ENCODE results near the gene ARIH2. TPM values are rescaled to one million over a fixed set of nuclear protein-coding genes. Genes with fewer than 3 reads are reported as not detected.
"Not testable (repeated sequence)": the region's sequence is repeated elsewhere in the genome, so short reads cannot be mapped to it uniquely, and the experiment has no call there.

ARIH2 gene
- polyA plus RNA-seq, 3 donors from 2014 or later = 171 to 224 (median 177) TPM

- H3K27ac Mint-ChIP-seq = peak overlapping the region; percentile 90 to 97 (median 94)
- H3K4me3 Mint-ChIP-seq = peak overlapping the region; percentile 93 to 99 (median 96)
- peaks cover 50 to 53% of the 10 kb centered on the region in 2 donors for H3K4me1 Mint-ChIP-seq
- H3K9me3 Mint-ChIP-seq = no peaks in the 10 kb centered on the region
- peaks cover 6 to 15% (median 6%) of the 10 kb centered on the region in 3 donors for H3K27me3 Mint-ChIP-seq (ENCODE audit: low read depth in 3 of 3)
- DNase-seq = peak; percentile 81 to 82 (median 81)
- H3K36me3 Mint-ChIP-seq = peaks cover 0 to 4% (median 3%) of the 10 kb centered on the region in 3 donors
These were observed 19.4 kb upstream of the ARIH2 start for GRCh38 chr3:48899273-48899672.

GRCh38 chr3:48907026-48907425 lies 11.6 kb upstream of the ARIH2 start:
- not testable (repeated sequence) for H3K4me3 Mint-ChIP-seq

GRCh38 chr3:48915296-48915695 lies 3.3 kb upstream of the ARIH2 start:
- Mint-ChIP-seq H3K4me3 (peak overlapping the region in 2 of 5 donors; percentile 17 to 54), H3K4me1 (peaks cover 24 to 27% of the 10 kb centered on the region in 2 donors), H3K27me3 (ENCODE audit: low read depth in 3 of 3) (peaks cover 11 to 20% (median 19%) of the 10 kb centered on the region in 3 donors), H3K27ac (peak overlapping the region; percentile 34 to 86 (median 78)), H3K36me3 (no peaks in the 10 kb centered on the region), H3K9me3 (no peaks in the 10 kb centered on the region)
- no peak for DNase-seq

More at GRCh38 chr3:48907026-48907425, 11.6 kb upstream of the ARIH2 start:
- not testable (repeated sequence) for H3K27me3 Mint-ChIP-seq (ENCODE audit: low read depth in 3 of 3); H3K4me1 Mint-ChIP-seq; DNase-seq; H3K36me3 Mint-ChIP-seq; H3K9me3 Mint-ChIP-seq; H3K27ac Mint-ChIP-seq

GRCh38 chr3:48919215-48920138 lies 835 bp downstream of the ARIH2 start:
- peaks cover 37 to 38% of the 10 kb centered on the region in 2 donors for H3K4me1 Mint-ChIP-seq
- peak; percentile 73 to 77 (median 76) for DNase-seq
- no peaks in the 10 kb centered on the region for H3K9me3 Mint-ChIP-seq

GRCh38 chr3:48926425-48927392 lies 8.1 kb downstream of the ARIH2 start:
- no peak for DNase-seq
- H3K4me3 Mint-ChIP-seq = peak overlapping the region; percentile 42 to 84 (median 65)
- peak overlapping the region; percentile 77 to 96 (median 90) for H3K27ac Mint-ChIP-seq
- H3K4me1 Mint-ChIP-seq = peaks cover 61 to 69% of the 10 kb centered on the region in 2 donors
- H3K36me3 Mint-ChIP-seq = peaks cover 19 to 27% (median 25%) of the 10 kb centered on the region in 3 donors
- no peaks in the 10 kb centered on the region for H3K9me3 Mint-ChIP-seq
- peaks cover 0 to 11% (median 4%) of the 10 kb centered on the region in 3 donors for H3K27me3 Mint-ChIP-seq (ENCODE audit: low read depth in 3 of 3)

More at GRCh38 chr3:48919215-48920138, 835 bp downstream of the ARIH2 start:
- peak overlapping the region; percentile 93 to 98 (median 96) for H3K4me3 Mint-ChIP-seq
- H3K27ac Mint-ChIP-seq = peak overlapping the region; percentile 95 to 99 (median 98)
- H3K36me3 Mint-ChIP-seq = no peaks in the 10 kb centered on the region
- peaks cover 9 to 20% (median 19%) of the 10 kb centered on the region in 3 donors for H3K27me3 Mint-ChIP-seq (ENCODE audit: low read depth in 3 of 3)

- peaks cover 68 to 70% of the 10 kb centered on the region in 2 donors for H3K4me1 Mint-ChIP-seq
- H3K9me3 Mint-ChIP-seq = no peaks in the 10 kb centered on the region
- peaks cover 19 to 27% (median 25%) of the 10 kb centered on the region in 3 donors for H3K36me3 Mint-ChIP-seq
- H3K27me3 Mint-ChIP-seq (ENCODE audit: low read depth in 3 of 3) = peaks cover 0 to 15% (median 4%) of the 10 kb centered on the region in 3 donors
- DNase-seq = no peak
- peak overlapping the region; percentile 46 to 84 (median 65) for H3K4me3 Mint-ChIP-seq
- H3K27ac Mint-ChIP-seq = peak overlapping the region; percentile 77 to 96 (median 90)
These were observed 9.3 kb downstream of the ARIH2 start for GRCh38 chr3:48927928-48928327.

- no peak for DNase-seq
- no peaks in the 10 kb centered on the region for H3K9me3 Mint-ChIP-seq
- H3K4me3 Mint-ChIP-seq = peak overlapping the region; percentile 46 to 84 (median 75)
- H3K27me3 Mint-ChIP-seq (ENCODE audit: low read depth in 3 of 3) = peaks cover 0 to 15% (median 4%) of the 10 kb centered on the region in 3 donors
- peak overlapping the region; percentile 71 to 96 (median 88) for H3K27ac Mint-ChIP-seq
- H3K4me1 Mint-ChIP-seq = peaks cover 71 to 74% of the 10 kb centered on the region in 2 donors
- peaks cover 19 to 27% (median 26%) of the 10 kb centered on the region in 3 donors for H3K36me3 Mint-ChIP-seq
These were observed 10.0 kb downstream of the ARIH2 start for GRCh38 chr3:48928679-48929078.

GRCh38 chr3:48929358-48930035 lies 10.9 kb downstream of the ARIH2 start:
- Mint-ChIP-seq H3K4me3 (peak overlapping the region; percentile 54 to 84 (median 75)), H3K9me3 (no peaks in the 10 kb centered on the region), H3K4me1 (peaks cover 77 to 82% of the 10 kb centered on the region in 2 donors), H3K36me3 (peaks cover 19 to 33% (median 31%) of the 10 kb centered on the region in 3 donors), H3K27me3 (ENCODE audit: low read depth in 3 of 3) (peaks cover 0 to 15% (median 4%) of the 10 kb centered on the region in 3 donors), H3K27ac (peak overlapping the region; percentile 77 to 96 (median 91))
- DNase-seq = no peak

- peaks cover 26 to 44% (median 31%) of the 10 kb centered on the region in 3 donors for H3K36me3 Mint-ChIP-seq
- H3K9me3 Mint-ChIP-seq = no peaks in the 10 kb centered on the region
- peaks cover 83 to 92% of the 10 kb centered on the region in 2 donors for H3K4me1 Mint-ChIP-seq
- H3K27me3 Mint-ChIP-seq (ENCODE audit: low read depth in 3 of 3) = peaks cover 0 to 15% (median 4%) of the 10 kb centered on the region in 3 donors
- peak overlapping the region; percentile 71 to 97 (median 88) for H3K27ac Mint-ChIP-seq
- H3K4me3 Mint-ChIP-seq = peak overlapping the region; percentile 53 to 81 (median 66)
- DNase-seq = peak in 1 of 3 donors; percentile 20
These were observed 11.9 kb downstream of the ARIH2 start for GRCh38 chr3:48930590-48930989.

- H3K36me3 Mint-ChIP-seq = peaks cover 23 to 38% (median 26%) of the 10 kb centered on the region in 3 donors
- peak overlapping the region; percentile 87 to 97 (median 92) for H3K27ac Mint-ChIP-seq
- no peak for DNase-seq
- no peaks in the 10 kb centered on the region for H3K9me3 Mint-ChIP-seq
- H3K27me3 Mint-ChIP-seq (ENCODE audit: low read depth in 3 of 3) = peaks cover 0 to 8% (median 4%) of the 10 kb centered on the region in 3 donors
- H3K4me1 Mint-ChIP-seq = peaks cover 76 to 87% of the 10 kb centered on the region in 2 donors
- H3K4me3 Mint-ChIP-seq = peak overlapping the region; percentile 8 to 81 (median 71)
These were observed 13.4 kb downstream of the ARIH2 start for GRCh38 chr3:48931944-48932580.

GRCh38 chr3:48934333-48934991 lies 15.8 kb downstream of the ARIH2 start:
- Mint-ChIP-seq H3K36me3 (peaks cover 16 to 23% (median 23%) of the 10 kb centered on the region in 3 donors), H3K4me1 (peaks cover 64 to 80% of the 10 kb centered on the region in 2 donors), H3K27me3 (ENCODE audit: low read depth in 3 of 3) (peaks cover 0 to 10% (median 4%) of the 10 kb centered on the region in 3 donors), H3K9me3 (no peaks in the 10 kb centered on the region), H3K4me3 (no peak overlapping the region), H3K27ac (peak overlapping the region; percentile 0 to 81 (median 66))
- no peak for DNase-seq

- peaks cover 13 to 23% (median 17%) of the 10 kb centered on the region in 3 donors for H3K36me3 Mint-ChIP-seq
- peaks cover 54 to 70% of the 10 kb centered on the region in 2 donors for H3K4me1 Mint-ChIP-seq
- no peaks in the 10 kb centered on the region for H3K9me3 Mint-ChIP-seq
- H3K27me3 Mint-ChIP-seq (ENCODE audit: low read depth in 3 of 3) = peaks cover 0 to 15% (median 4%) of the 10 kb centered on the region in 3 donors
- peak overlapping the region in 5 of 6 donors; percentile 52 to 81 (median 62) for H3K27ac Mint-ChIP-seq
- DNase-seq = no peak
- H3K4me3 Mint-ChIP-seq = no peak overlapping the region
These were observed 16.9 kb downstream of the ARIH2 start for GRCh38 chr3:48935530-48935929.

Measured in immature natural killer cell (primary cell).